B cell (primary cell): Measurements from ENCODE around the gene OLIG2. TPM values are rescaled to one million over a fixed set of nuclear protein-coding genes. Genes with fewer than 3 reads are reported as not detected.

Experiments
- ATAC-seq: fragments of 200-7000 bp; cut with Tn5 transposase; one replicate; pipeline ENCODE4 v1.10.0; 2021; ENCODE audit warnings: low read depth, mild to moderate bottlenecking, moderate number of reproducible peaks, moderate library complexity
- CTCF ChIA-PET: fragments of 350-600 bp; sonication (Branson Sonifier 250); formaldehyde crosslinking; loops from one replicate; lab custom pipeline; 2021; ENCODE audit warnings: antibody characterized with exemption, inconsistent platforms; lab: Charles Lee
- POLR2A ChIA-PET: fragments of 350-600 bp; sonication (Branson Sonifier 250); formaldehyde crosslinking; loops from one replicate; lab custom pipeline; 2021; ENCODE audit warnings: antibody characterized with exemption; lab: Charles Lee
- DNase-seq: peaks from one replicate; pipeline ENCODE4 v3.0.0; 2013
- H2AFZ ChIP-seq: 2 replicates; pipeline ENCODE4 v1.6.1; 2012; ENCODE audit warnings: mild to moderate bottlenecking, low read depth, low read length; ENCODE audit not compliant: insufficient read depth, poor library complexity, severe bottlenecking
- H3K27ac ChIP-seq, 2 donors: 1 replicate in 1 of 2; 2 replicates in 1 of 2; pipeline ENCODE4 v1.5.1; 2012 to 2013; ENCODE audit warnings: low read length in 2 of 2, mild to moderate bottlenecking in 2 of 2, moderate library complexity in 1 of 2
- H3K27me3 ChIP-seq, 4 experiments: fragments of 200-600 bp in 1 of 4; sonication (generic) in 1 of 4; replicated peaks in 1 of 4; 1 replicate in 2 of 4; 2 replicates in 2 of 4; pipeline versions ENCODE4 v1.6.1 to v1.7.0; 2013 to 2016; ENCODE audit warnings: low read length in 3 of 4, mild to moderate bottlenecking in 2 of 4, mixed read lengths in 1 of 4, moderate library complexity in 1 of 4; ENCODE audit not compliant: insufficient read depth in 4 of 4, control insufficient read depth in 3 of 4; ENCODE audit errors: control extremely low read depth in 1 of 4
- H3K36me3 ChIP-seq, 2 experiments: replicated peaks in 1 of 2; 1 replicate in 1 of 2; 2 replicates in 1 of 2; pipeline versions ENCODE4 v1.6.1 to v1.7.1; 2013; ENCODE audit warnings: low read length in 1 of 2; ENCODE audit not compliant: insufficient read depth in 2 of 2, control insufficient read depth in 1 of 2; ENCODE audit errors: control extremely low read depth in 1 of 2, extremely low read depth in 1 of 2
- H3K4me1 ChIP-seq, 2 donors: fragments of 200-600 bp in 1 of 2; sonication (generic) in 1 of 2; 1 replicate in 1 of 2; 2 replicates in 1 of 2; pipeline versions ENCODE4 v1.5.1 to v1.6.1; 2013 to 2017; ENCODE audit warnings: low read length in 2 of 2; ENCODE audit not compliant: control insufficient read depth in 2 of 2, insufficient read depth in 2 of 2
- H3K4me2 ChIP-seq: replicated peaks from 2 replicates; pipeline ENCODE3; 2012; ENCODE audit warnings: mild to moderate bottlenecking, low read depth, low read length; ENCODE audit not compliant: poor library complexity, severe bottlenecking
- H3K4me3 ChIP-seq, 5 experiments: fragments of 200-600 bp in 1 of 5; sonication (generic) in 1 of 5; 1 replicate in 3 of 5; 2 replicates in 2 of 5; pipeline versions ENCODE4 v1.5.1 to v1.7.0; 2011 to 2016; ENCODE audit warnings: low read length in 4 of 5, mild to moderate bottlenecking in 4 of 5, low read depth in 2 of 5, control low read depth in 1 of 5, moderate library complexity in 1 of 5; ENCODE audit not compliant: insufficient read depth in 1 of 5; ENCODE audit errors: control extremely low read depth in 1 of 5, extremely low read depth in 1 of 5
- H3K79me2 ChIP-seq: fragments of 200-600 bp; sonication (generic); one replicate; pipeline ENCODE4 v1.6.0; 2016; ENCODE audit warnings: low read length; ENCODE audit not compliant: control insufficient read depth, insufficient read depth
- H3K9ac ChIP-seq: fragments of 200-600 bp; sonication (generic); 2 replicates; pipeline ENCODE4 v1.6.1; 2017; ENCODE audit warnings: mild to moderate bottlenecking, low read length, moderate library complexity
- H3K9me3 ChIP-seq, 3 donors: one replicate each; pipeline versions ENCODE4 v1.6.1 to v1.7.1; 2013; ENCODE audit warnings: low read length in 2 of 3; ENCODE audit not compliant: control insufficient read depth in 2 of 3, insufficient read depth in 1 of 3; ENCODE audit errors: control extremely low read depth in 1 of 3
- H4K20me1 ChIP-seq: 2 replicates; pipeline ENCODE4 v1.6.0; 2012; ENCODE audit warnings: mild to moderate bottlenecking, low read length; ENCODE audit not compliant: insufficient read depth, control insufficient read depth, poor library complexity, severe bottlenecking
- H3K27ac Mint-ChIP-seq: one replicate; pipeline ENCODE4 v1.8.0; 2021; ENCODE audit warnings: mixed read lengths
- H3K27me3 Mint-ChIP-seq: one replicate; pipeline ENCODE4 v1.8.0; 2021; ENCODE audit warnings: mixed read lengths
- H3K4me1 Mint-ChIP-seq: one replicate; pipeline ENCODE4 v1.8.0; 2021; ENCODE audit warnings: mixed read lengths
- H3K4me3 Mint-ChIP-seq: one replicate; pipeline ENCODE4 v1.8.0; 2021; ENCODE audit warnings: mixed read lengths
- H3K9me3 Mint-ChIP-seq: one replicate; pipeline ENCODE4 v1.8.0; 2022; ENCODE audit warnings: mixed read lengths; ENCODE audit not compliant: insufficient read depth
- CTCF ChIP-seq: fragments of 200-600 bp; IDR thresholded peaks from one replicate; pipeline ENCODE4 v1.8.0; 2022; ENCODE audit warnings: antibody characterized with exemption, mild to moderate bottlenecking
- EZH2 ChIP-seq: IDR thresholded peaks from 2 replicates; pipeline ENCODE4 v1.6.1; 2012; ENCODE audit warnings: borderline replicate concordance, low read depth, mild to moderate bottlenecking, moderate library complexity, low read length; ENCODE audit not compliant: insufficient read depth, poor library complexity, severe bottlenecking
- WGBS: methylation state at CpG from one replicate; pipeline ENCODE4 v1.1.5; 2013; ENCODE audit warnings: missing lambda C conversion rate; ENCODE audit not compliant: insufficient coverage; 5-methylcytosine and 5-hydroxymethylcytosine counted together
- intact Hi-C: fragments of 100-400 bp; cut with micrococcal nuclease; formaldehyde crosslinking; loops from one replicate; pipeline ENCODE4 v1.10.0; 2022
- polyA plus RNA-seq: library from polyadenylated mRNA; depleted of rRNA; stranded (reverse); fragments of >200 nt; gene quantifications from 2 replicates; pipeline ENCODE4 v1.2.3, GENCODE V29; 2012
- total RNA-seq, 2 donors: library from RNA; stranded (reverse); fragments of 120-200 nt in 1 of 2; gene quantifications; 1 replicate in 1 of 2; 2 replicates in 1 of 2; pipeline versions ENCODE4 v1.2.3 to v1.2.4, GENCODE V29; 2013 to 2022

Gene OLIG2
- total and polyA plus RNA-seq, 2 donors (not counting 1 experiment from before 2014, with no cell fraction given), result not detected

- peaks cover 0 to 17% (median 0%) of the 10 kb centered on the region in 4 experiments for H3K27me3 ChIP-seq
- peaks cover 0 to 5% (median 0%) of the 10 kb centered on the region in 3 donors for H3K9me3 ChIP-seq
- no peaks in the 10 kb centered on the region for H3K79me2 ChIP-seq
- no peak for TF ChIP-seq CTCF
- no peak for TF ChIP-seq EZH2
- no peaks in the 10 kb centered on the region for H3K36me3 ChIP-seq
- H3K27ac ChIP-seq, result no peak overlapping the region
- H3K4me3 Mint-ChIP-seq, result no peak overlapping the region
- H3K27me3 Mint-ChIP-seq, result peaks cover 37% of the 10 kb centered on the region
- no peak overlapping the region for H2AFZ ChIP-seq
- POLR2A ChIA-PET, result no interaction called here
- no peaks in the 10 kb centered on the region for H3K4me1 ChIP-seq
- no peak overlapping the region for H3K9ac ChIP-seq
- 83% methylated on average over 1 of the region's 3 CpGs for whole genome bisulfite sequencing
- DNase-seq (no peak), ATAC-seq (no peak)
- no peak overlapping the region for H3K4me3 ChIP-seq
- intact Hi-C loops, result no loop called here
- H3K4me1 Mint-ChIP-seq, result no peaks in the 10 kb centered on the region
- no peak overlapping the region for H3K27ac Mint-ChIP-seq
- H4K20me1 ChIP-seq, result no peaks in the 10 kb centered on the region
- CTCF ChIA-PET, result no interaction called here
- no peak overlapping the region for H3K4me2 ChIP-seq
- no peaks in the 10 kb centered on the region for H3K9me3 Mint-ChIP-seq
Observed at GRCh38 chr21:33007747-33008146, 18.0 kb upstream of the OLIG2 start.

- no peak for ATAC-seq
- intact Hi-C loops, result no loop called here
- no peak overlapping the region for H3K4me2 ChIP-seq
- no peaks in the 10 kb centered on the region for H3K79me2 ChIP-seq
- H4K20me1 ChIP-seq, result no peaks in the 10 kb centered on the region
- H2AFZ ChIP-seq, result no peak overlapping the region
- TF ChIP-seq CTCF (no peak), EZH2 (no peak)
- Mint-ChIP-seq H3K27ac (no peak overlapping the region), H3K4me3 (no peak overlapping the region), H3K4me1 (no peaks in the 10 kb centered on the region), H3K9me3 (no peaks in the 10 kb centered on the region), H3K27me3 (peaks cover 39% of the 10 kb centered on the region)
- no peak overlapping the region for H3K9ac ChIP-seq
- CTCF ChIA-PET, result no interaction called here
- no peak for DNase-seq
- peaks cover 0 to 17% (median 0%) of the 10 kb centered on the region in 4 experiments for H3K27me3 ChIP-seq
- peaks cover 0 to 5% (median 0%) of the 10 kb centered on the region in 3 donors for H3K9me3 ChIP-seq
- 93% methylated on average over 2 of the region's 3 CpGs for WGBS
- H3K4me3 ChIP-seq, result no peak overlapping the region
- no peaks in the 10 kb centered on the region for H3K36me3 ChIP-seq
- no peak overlapping the region for H3K27ac ChIP-seq
- H3K4me1 ChIP-seq, result no peaks in the 10 kb centered on the region
- POLR2A ChIA-PET, result no interaction called here
Observed at GRCh38 chr21:33008333-33009051, 17.2 kb upstream of the OLIG2 start.
